Duodenal mucosa (tissue), 2 donors: ENCODE measurements around the gene TMEM263.
"Not testable (repeated sequence)": the region's sequence is repeated elsewhere in the genome, so short reads cannot be mapped to it uniquely, and the experiment has no call there.

ENCODE experiments used
- H3K27ac ChIP-seq: one replicate; pipeline ENCODE4 v1.7.0; 2013; ENCODE audit warnings: low read depth, low read length
- H3K27me3 ChIP-seq, 2 donors: one replicate each; pipeline ENCODE4 v1.7.0; 2013; ENCODE audit warnings: low read length in 2 of 2, control low read depth in 1 of 2; ENCODE audit not compliant: insufficient read depth in 2 of 2, control insufficient read depth in 1 of 2
- H3K36me3 ChIP-seq, 2 donors: one replicate each; pipeline ENCODE4 v1.7.0; 2013; ENCODE audit warnings: low read length in 2 of 2, control low read depth in 1 of 2; ENCODE audit not compliant: insufficient read depth in 2 of 2, control insufficient read depth in 1 of 2
- H3K4me1 ChIP-seq, 2 donors: one replicate each; pipeline ENCODE4 v1.7.0; 2013; ENCODE audit warnings: low read length in 2 of 2, control low read depth in 1 of 2; ENCODE audit not compliant: insufficient read depth in 2 of 2, control insufficient read depth in 1 of 2
- H3K4me3 ChIP-seq, 2 donors: one replicate each; pipeline ENCODE4 v1.7.0; 2013; ENCODE audit warnings: low read length in 2 of 2, low read depth in 1 of 2
- H3K9ac ChIP-seq, 2 donors: one replicate each; pipeline ENCODE4 v1.7.0; 2013; ENCODE audit warnings: low read length in 2 of 2, low read depth in 1 of 2
- H3K9me3 ChIP-seq, 2 donors: one replicate each; pipeline ENCODE4 v1.7.0; 2013; ENCODE audit warnings: low read length in 2 of 2, control low read depth in 1 of 2; ENCODE audit not compliant: control insufficient read depth in 1 of 2

The TMEM263 gene

DNA sequence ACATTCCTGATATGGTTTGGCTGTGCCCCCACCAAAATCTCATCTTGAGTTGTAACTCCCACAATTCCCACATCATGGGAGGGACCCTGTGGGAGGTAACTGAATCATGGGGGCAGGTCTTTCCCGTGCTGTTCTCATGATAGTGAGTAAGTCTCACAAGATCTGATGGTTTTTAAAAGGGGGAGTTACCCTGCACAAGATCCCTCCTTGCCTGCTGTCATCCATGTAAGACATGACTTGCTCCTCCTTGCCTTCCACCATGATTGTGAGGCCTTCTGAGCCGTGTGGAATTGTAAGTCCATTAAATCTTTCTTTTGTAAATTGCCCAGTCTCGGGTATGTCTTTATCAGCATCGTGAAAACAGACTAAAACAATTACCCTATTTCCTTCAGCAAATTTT is 47.0 kb downstream of the TMEM263 start:
- not testable (repeated sequence) for H3K27ac ChIP-seq, H3K4me3 ChIP-seq, H3K27me3 ChIP-seq, H3K9ac ChIP-seq, H3K36me3 ChIP-seq, H3K4me1 ChIP-seq, H3K9me3 ChIP-seq

DNA sequence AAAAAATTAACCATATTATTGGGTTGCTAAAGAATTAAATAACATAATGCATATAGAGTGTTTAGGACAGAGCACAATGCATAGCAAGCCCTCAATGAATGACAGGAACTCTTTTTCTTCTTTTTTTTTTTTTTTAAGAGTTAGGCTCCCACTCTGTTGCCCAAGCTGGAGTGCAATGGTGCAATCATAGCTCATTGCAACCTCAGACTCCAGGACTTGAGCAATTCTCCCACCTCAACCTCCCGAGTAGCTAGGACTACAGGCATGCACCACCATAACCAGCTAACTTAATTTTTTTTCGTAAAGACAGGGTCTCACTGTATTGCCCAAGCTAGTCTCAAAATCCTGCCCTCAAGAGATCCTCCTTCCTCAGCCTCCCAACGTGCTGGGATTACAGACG is 51.7 kb downstream of the TMEM263 start:
- Histone ChIP-seq H3K9me3 (no peaks in the 10 kb centered on the region), H3K27ac (no peak overlapping the region), H3K4me3 (no peak overlapping the region), H3K27me3 (no peaks in the 10 kb centered on the region), H3K4me1 (no peaks in the 10 kb centered on the region), H3K36me3 (no peaks in the 10 kb centered on the region), H3K9ac (no peak overlapping the region)

DNA sequence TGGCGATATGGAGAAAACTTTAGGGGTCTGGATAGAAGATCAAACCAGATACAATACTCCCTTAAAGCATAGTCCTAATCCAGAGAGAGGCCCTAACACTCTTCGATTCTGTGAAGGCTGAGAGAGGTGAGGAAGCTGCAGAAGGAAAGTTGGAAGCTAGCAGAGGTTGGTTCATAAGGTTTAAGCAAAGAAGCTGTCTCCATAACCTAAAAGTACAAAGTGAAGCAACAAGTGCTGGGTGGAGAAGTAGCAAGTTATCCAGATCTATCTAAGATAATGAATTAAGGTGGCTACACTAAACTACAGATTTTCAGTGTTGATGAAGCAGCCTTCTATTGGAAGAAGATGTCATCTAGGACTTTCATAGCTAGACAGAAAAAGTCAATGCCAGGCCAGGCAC is 55.8 kb downstream of the TMEM263 start:
- Histone ChIP-seq H3K27me3 (no peaks in the 10 kb centered on the region), H3K9ac (no peak overlapping the region), H3K4me1 (peaks cover 0 to 5% of the 10 kb centered on the region in 2 donors), H3K4me3 (no peak overlapping the region), H3K36me3 (no peaks in the 10 kb centered on the region), H3K9me3 (no peaks in the 10 kb centered on the region), H3K27ac (no peak overlapping the region)

DNA sequence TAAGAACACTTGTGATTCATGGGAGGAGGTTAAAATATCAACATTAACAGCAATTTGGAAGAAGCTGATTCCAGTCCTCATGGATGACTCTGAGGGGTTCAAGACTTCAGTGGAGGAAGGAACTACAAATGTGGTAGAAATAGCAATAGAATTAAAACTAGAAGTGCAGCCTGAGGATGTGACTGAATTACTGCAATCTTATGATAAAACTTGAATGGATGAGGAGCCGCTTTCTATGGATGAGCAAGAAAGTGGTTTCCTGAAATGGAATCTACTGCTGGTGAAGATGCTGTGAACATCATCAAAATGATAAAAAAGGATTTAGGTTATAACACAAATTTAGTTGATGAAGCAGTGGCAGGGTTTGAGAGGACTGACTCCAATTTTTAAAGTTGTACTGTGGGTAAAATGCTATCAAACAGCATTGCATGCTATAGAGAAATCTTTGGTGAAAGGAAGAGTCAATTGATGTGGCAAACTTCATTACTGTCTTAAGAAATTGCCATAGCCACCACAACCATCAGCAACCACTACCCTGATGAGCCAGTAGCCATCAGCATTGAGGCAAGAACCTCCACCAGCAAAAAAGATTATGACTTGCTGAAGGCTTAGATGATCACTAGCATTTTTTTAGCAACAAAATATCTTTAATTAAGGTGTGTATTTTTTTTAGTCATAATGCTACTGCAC is 57.2 kb downstream of the TMEM263 start:
- Histone ChIP-seq H3K9me3 (no peaks in the 10 kb centered on the region), H3K36me3 (peaks cover 0 to 2% of the 10 kb centered on the region in 2 donors), H3K4me3 (no peak overlapping the region), H3K27ac (no peak overlapping the region), H3K27me3 (no peaks in the 10 kb centered on the region), H3K4me1 (peaks cover 0 to 5% of the 10 kb centered on the region in 2 donors), H3K9ac (no peak overlapping the region)

DNA sequence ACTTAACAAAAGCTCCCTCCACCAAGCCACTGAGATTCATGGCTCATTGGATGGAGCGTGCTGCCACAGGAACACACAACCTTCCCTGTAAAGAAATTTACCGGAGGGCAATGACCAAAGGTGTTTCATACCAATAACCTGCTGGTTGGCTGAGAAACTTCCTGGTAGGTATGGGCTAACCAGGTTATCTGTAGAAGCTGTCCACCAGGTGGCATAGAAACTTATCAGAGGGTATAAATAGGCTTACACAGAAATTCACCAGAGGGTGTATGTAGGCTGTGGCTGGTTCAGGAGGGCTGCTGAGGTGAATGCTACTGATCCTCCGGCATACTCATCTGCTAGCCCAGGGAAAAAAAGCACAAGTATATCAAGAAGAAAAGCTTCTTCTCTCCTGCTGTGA is 58.3 kb downstream of the TMEM263 start:
- Histone ChIP-seq H3K27ac (no peak overlapping the region), H3K36me3 (peaks cover 0 to 2% of the 10 kb centered on the region in 2 donors), H3K27me3 (no peaks in the 10 kb centered on the region), H3K4me3 (no peak overlapping the region), H3K4me1 (peaks cover 0 to 5% of the 10 kb centered on the region in 2 donors), H3K9ac (no peak overlapping the region), H3K9me3 (no peaks in the 10 kb centered on the region)

DNA sequence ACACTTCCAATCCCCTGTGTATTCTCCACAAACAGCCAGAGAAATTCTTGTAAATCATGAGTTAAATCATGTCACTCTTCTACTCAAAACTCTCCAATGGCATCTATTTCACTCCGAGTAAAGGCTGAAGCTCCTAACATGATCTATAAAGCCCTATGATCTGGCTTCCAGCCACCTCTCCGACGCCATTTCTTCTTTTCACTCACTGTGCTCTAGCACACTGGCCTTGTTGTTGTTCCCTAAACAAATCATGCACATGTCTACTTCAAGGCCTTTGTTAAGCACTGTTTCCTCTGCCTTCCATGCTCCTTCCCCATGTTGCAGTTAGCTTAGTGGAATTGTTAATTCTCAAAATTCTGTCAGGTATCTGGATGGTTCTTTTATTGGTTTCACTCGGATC is 61.3 kb downstream of the TMEM263 start:
- Histone ChIP-seq H3K27ac (no peak overlapping the region), H3K36me3 (peaks cover 0 to 2% of the 10 kb centered on the region in 2 donors), H3K27me3 (no peaks in the 10 kb centered on the region), H3K9me3 (no peaks in the 10 kb centered on the region), H3K4me1 (peaks cover 0 to 5% of the 10 kb centered on the region in 2 donors), H3K4me3 (no peak overlapping the region), H3K9ac (no peak overlapping the region)

DNA sequence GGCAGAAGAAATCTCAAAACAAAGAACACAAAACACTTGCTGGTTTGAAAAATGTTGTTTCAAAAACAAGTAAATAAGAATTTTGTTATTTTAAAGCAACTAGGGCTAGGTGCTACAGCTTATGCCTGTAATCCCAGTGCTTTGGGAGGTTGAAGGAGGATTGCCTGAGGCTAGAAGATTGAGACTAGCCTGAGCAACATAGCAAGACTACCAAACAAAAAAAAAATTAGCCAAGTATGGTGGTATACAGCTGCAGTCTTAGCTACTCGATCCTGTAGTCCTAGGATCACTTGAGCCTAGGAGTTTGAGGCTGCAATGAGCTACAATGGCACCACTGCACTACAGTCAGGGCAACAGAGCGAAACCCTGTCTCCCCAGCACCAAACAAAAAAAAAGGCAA is 63.8 kb downstream of the TMEM263 start:
- H3K36me3 ChIP-seq: peaks cover 0 to 2% of the 10 kb centered on the region in 2 donors
- H3K4me3 ChIP-seq: no peak overlapping the region
- H3K27me3 ChIP-seq: no peaks in the 10 kb centered on the region
- no peak overlapping the region for H3K9ac ChIP-seq
- H3K4me1 ChIP-seq: no peaks in the 10 kb centered on the region
- no peaks in the 10 kb centered on the region for H3K9me3 ChIP-seq
- no peak overlapping the region for H3K27ac ChIP-seq
